BE2C (cell line): ENCODE measurements around the gene EIF4G3.
"Not testable (repeated sequence)": the region's sequence is repeated elsewhere in the genome, so short reads cannot be mapped to it uniquely, and the experiment has no call there.

Source experiments
- DNase-seq: peaks from one replicate; pipeline ENCODE4 v3.0.0-alpha.2; 2020
- H3K27me3 ChIP-seq: fragments of 250-450 bp; sonication (Bioruptor Pico); 2 replicates; pipeline ENCODE4 v1.5.1; 2020; ENCODE audit warnings: mild to moderate bottlenecking
- H3K36me3 ChIP-seq: fragments of 250-450 bp; sonication (Bioruptor Pico); 2 replicates; pipeline ENCODE4 v1.5.1; 2020; ENCODE audit warnings: mild to moderate bottlenecking
- H3K4me1 ChIP-seq: fragments of 250-450 bp; sonication (Bioruptor Pico); 2 replicates; pipeline ENCODE4 v1.5.1; 2020
- H3K4me3 ChIP-seq: 2 replicates; pipeline ENCODE4 v1.5.1; 2011; ENCODE audit warnings: low read depth, low read length
- H3K9me3 ChIP-seq: fragments of 250-450 bp; sonication (Bioruptor Pico); 2 replicates; pipeline ENCODE4 v1.5.1; 2020
- TF ChIP-seq, protein P1 (sequence below): IDR thresholded peaks from 2 replicates; pipeline ENCODE4 v1.5.1; 2012; ENCODE audit warnings: mild to moderate bottlenecking, low read depth, low read length

EIF4G3 gene

GRCh38 chr1:20793236-20793635, 383.5 kb downstream of the EIF4G3 start:
- H3K36me3 ChIP-seq: no peaks in the 10 kb centered on the region
- H3K9me3 ChIP-seq: no peaks in the 10 kb centered on the region
- no peaks in the 10 kb centered on the region for H3K27me3 ChIP-seq
- no peak overlapping the region for H3K4me3 ChIP-seq
- TF ChIP-seq, protein P1, sequence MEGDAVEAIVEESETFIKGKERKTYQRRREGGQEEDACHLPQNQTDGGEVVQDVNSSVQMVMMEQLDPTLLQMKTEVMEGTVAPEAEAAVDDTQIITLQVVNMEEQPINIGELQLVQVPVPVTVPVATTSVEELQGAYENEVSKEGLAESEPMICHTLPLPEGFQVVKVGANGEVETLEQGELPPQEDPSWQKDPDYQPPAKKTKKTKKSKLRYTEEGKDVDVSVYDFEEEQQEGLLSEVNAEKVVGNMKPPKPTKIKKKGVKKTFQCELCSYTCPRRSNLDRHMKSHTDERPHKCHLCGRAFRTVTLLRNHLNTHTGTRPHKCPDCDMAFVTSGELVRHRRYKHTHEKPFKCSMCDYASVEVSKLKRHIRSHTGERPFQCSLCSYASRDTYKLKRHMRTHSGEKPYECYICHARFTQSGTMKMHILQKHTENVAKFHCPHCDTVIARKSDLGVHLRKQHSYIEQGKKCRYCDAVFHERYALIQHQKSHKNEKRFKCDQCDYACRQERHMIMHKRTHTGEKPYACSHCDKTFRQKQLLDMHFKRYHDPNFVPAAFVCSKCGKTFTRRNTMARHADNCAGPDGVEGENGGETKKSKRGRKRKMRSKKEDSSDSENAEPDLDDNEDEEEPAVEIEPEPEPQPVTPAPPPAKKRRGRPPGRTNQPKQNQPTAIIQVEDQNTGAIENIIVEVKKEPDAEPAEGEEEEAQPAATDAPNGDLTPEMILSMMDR: no peak
- no peak for DNase-seq
- H3K4me1 ChIP-seq: no peaks in the 10 kb centered on the region

DNA sequence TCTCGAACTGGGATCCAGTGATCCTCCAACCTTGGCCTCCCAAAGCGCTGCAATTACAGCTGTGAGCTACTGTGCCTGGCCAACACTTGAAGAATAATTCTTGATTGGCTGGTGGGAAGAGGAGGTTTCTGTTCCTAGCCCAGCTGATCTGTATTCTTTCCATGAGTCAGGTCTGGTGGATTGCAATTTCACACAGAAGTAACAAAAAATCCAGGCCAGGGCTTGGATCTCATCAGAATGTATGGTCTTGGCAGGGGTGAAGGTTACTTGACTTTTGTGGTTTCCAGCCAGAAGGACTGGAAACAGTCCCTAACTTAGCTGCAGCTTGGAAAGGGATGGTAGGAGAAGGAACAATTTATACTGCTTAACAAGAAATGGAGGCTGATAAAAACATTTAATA, 384.5 kb downstream of the EIF4G3 start:
- no peaks in the 10 kb centered on the region for H3K36me3 ChIP-seq
- H3K4me3 ChIP-seq: no peak overlapping the region
- H3K4me1 ChIP-seq: 0 out of 2 replicates have a peak, but pooled peaks cover 3% of the 10 kb centered on the region
- TF ChIP-seq, protein P1: no peak
- no peaks in the 10 kb centered on the region for H3K9me3 ChIP-seq
- no peak for DNase-seq
- H3K27me3 ChIP-seq: no peaks in the 10 kb centered on the region

DNA sequence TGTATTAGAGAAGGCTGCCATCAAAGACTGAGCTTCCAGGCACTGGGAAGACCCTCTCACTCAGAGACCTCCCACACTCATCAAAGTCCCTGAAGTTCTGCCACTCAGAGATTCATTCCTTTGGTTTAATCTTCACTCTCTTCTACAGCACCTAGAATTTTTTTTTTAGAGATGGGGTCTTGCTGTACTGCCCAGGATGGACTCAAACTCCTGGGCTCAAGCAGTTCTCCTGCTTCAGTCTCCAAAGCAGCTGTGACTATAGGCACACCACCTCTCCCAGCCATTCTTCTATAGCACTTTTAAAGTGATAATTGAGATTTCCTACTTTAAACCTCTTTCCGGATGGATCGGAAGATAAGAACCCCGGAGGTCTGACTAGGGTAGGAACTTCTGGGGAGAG, 385.9 kb downstream of the EIF4G3 start:
- no peak for DNase-seq
- H3K4me3 ChIP-seq: no peak overlapping the region
- no peaks in the 10 kb centered on the region for H3K36me3 ChIP-seq
- no peaks in the 10 kb centered on the region for H3K27me3 ChIP-seq
- no peaks in the 10 kb centered on the region for H3K9me3 ChIP-seq
- TF ChIP-seq, protein P1: no peak
- 0 out of 2 replicates have a peak, but pooled peaks cover 3% of the 10 kb centered on the region for H3K4me1 ChIP-seq

- H3K27me3 ChIP-seq, H3K4me1 ChIP-seq, H3K36me3 ChIP-seq, H3K9me3 ChIP-seq, H3K4me3 ChIP-seq, DNase-seq: not testable (repeated sequence)
Observed at GRCh38 chr1:20789598-20789997, 387.1 kb downstream of the EIF4G3 start.

GRCh38 chr1:20787840-20788795, 388.6 kb downstream of the EIF4G3 start:
- DNase-seq: no peak
- Histone ChIP-seq H3K4me1 (0 out of 2 replicates have a peak, but pooled peaks cover 3% of the 10 kb centered on the region), H3K36me3 (no peaks in the 10 kb centered on the region), H3K4me3 (peak overlapping the region; percentile 63), H3K27me3 (no peaks in the 10 kb centered on the region), H3K9me3 (no peaks in the 10 kb centered on the region)
- TF ChIP-seq, protein P1: no peak

GRCh38 chr1:20787029-20787839, 389.5 kb downstream of the EIF4G3 start, which contains the start of gene HP1BP3:
TSS of gene HP1BP3 (minus strand) at chr1:20787307. CDS start at chr1:20780440, 6,867 bp downstream.
- Histone ChIP-seq H3K4me1 (0 out of 2 replicates have a peak, but pooled peaks cover 3% of the 10 kb centered on the region), H3K9me3 (no peaks in the 10 kb centered on the region), H3K4me3 (peak within 1 kb of the TSS; percentile 90), H3K27me3 (no peaks in the 10 kb centered on the region), H3K36me3 (no peaks in the 10 kb centered on the region)
- peak; percentile 64 for DNase-seq
- TF ChIP-seq, protein P1: no peak
